HepG2 (cell line): ENCODE measurements around the gene ACER3. TPM values are rescaled to one million over a fixed set of nuclear protein-coding genes. Genes with fewer than 3 reads are reported as not detected.

Experiments used
- ATAC-seq: fragments of 200-7000 bp; cut with Tn5 transposase; 3 replicates; pipeline ENCODE4 v1.9.1; 2020; ENCODE audit warnings: mild to moderate bottlenecking, moderate library complexity
- BruUV-seq: library from RNA; stranded (reverse); fragments of 400-500 nt; replicated peaks from 2 replicates; lab custom pipeline; 2021; lab: Mats Ljungman, UMichigan
- CTCF ChIA-PET: fragments of 300-600 bp; formaldehyde crosslinking; extraction: SDS; loops from one replicate; lab custom pipeline; 2021; ENCODE audit warnings: low total read pairs, inconsistent platforms, low intra/inter-chr PET ratio; lab: Yijun Ruan, JAX
- POLR2A ChIA-PET: fragments of 350-600 bp; sonication (Branson Sonifier 250); formaldehyde crosslinking; loops from one replicate; lab custom pipeline; 2020; ENCODE audit warnings: antibody characterized with exemption, inconsistent platforms; lab: Yijun Ruan, JAX
- DNase-seq: peaks from one replicate; pipeline ENCODE4 v3.0.0-alpha.2; 2015; ENCODE audit warnings: low spot score
- FAIRE-seq: peaks from 3 replicates; lab custom pipeline; 2011; peaks lifted over from hg19 to GRCh38; lab: Jason Lieb, UNC
- H2AFZ ChIP-seq: one replicate; pipeline ENCODE4 v1.6.1; 2011; ENCODE audit warnings: low read length, inconsistent platforms
- H3K27ac ChIP-seq: fragments of 300-600 bp; 3 replicates; pipeline ENCODE4 v1.8.0; 2011; ENCODE audit warnings: mixed run types, mild to moderate bottlenecking, mixed read lengths, low read length, inconsistent platforms; ENCODE audit not compliant: insufficient read depth; ENCODE audit errors: extremely low read length
- H3K27me3 ChIP-seq, 2 experiments: fragments of 200-600 bp in 1 of 2; 2 replicates in 1 of 2; 3 replicates in 1 of 2; pipeline versions ENCODE4 v1.6.0 to v1.8.0; 2011; ENCODE audit warnings: low read length in 2 of 2, mild to moderate bottlenecking in 2 of 2, moderate library complexity in 2 of 2, inconsistent platforms in 1 of 2; ENCODE audit not compliant: insufficient read depth in 2 of 2, control insufficient read depth in 1 of 2
- H3K36me3 ChIP-seq, 2 experiments: fragments of 200-600 bp in 1 of 2; replicated peaks in 1 of 2; 2 replicates in 1 of 2; 3 replicates in 1 of 2; pipeline versions ENCODE4 v1.5.1 to v1.8.0; 2011; ENCODE audit warnings: low read length in 2 of 2, inconsistent platforms in 1 of 2; ENCODE audit not compliant: insufficient read depth in 2 of 2, control insufficient read depth in 1 of 2
- H3K4me1 ChIP-seq: 2 replicates; pipeline ENCODE4 v1.5.1; 2012; ENCODE audit warnings: low read length, inconsistent platforms; ENCODE audit not compliant: insufficient read depth
- H3K4me2 ChIP-seq: 2 replicates; pipeline ENCODE4 v1.6.0; 2011; ENCODE audit warnings: low read depth, low read length, inconsistent platforms
- H3K4me3 ChIP-seq, 3 experiments: fragments of 200-600 bp in 1 of 3; sonication (generic), shearing (Covaris generic) in 1 of 3; replicated peaks in 1 of 3; 2 replicates each; pipeline ENCODE4 v1.5.1; 2011 to 2016; ENCODE audit warnings: low read length in 3 of 3, inconsistent platforms in 2 of 3, low read depth in 2 of 3, mild to moderate bottlenecking in 2 of 3, control low read depth in 1 of 3, mixed read lengths in 1 of 3; ENCODE audit not compliant: insufficient read depth in 1 of 3
- H3K79me2 ChIP-seq: one replicate; pipeline ENCODE4 v1.6.1; 2011; ENCODE audit warnings: low read length, inconsistent platforms; ENCODE audit not compliant: insufficient read depth
- H3K9ac ChIP-seq: 2 replicates; pipeline ENCODE4 v1.6.0; 2011; ENCODE audit warnings: mild to moderate bottlenecking, low read depth, low read length, inconsistent platforms; ENCODE audit not compliant: insufficient read depth
- H3K9me3 ChIP-seq: 2 replicates; pipeline ENCODE4 v1.5.1; 2012; ENCODE audit warnings: mild to moderate bottlenecking, low read length
- H4K20me1 ChIP-seq: 2 replicates; pipeline ENCODE4 v1.6.0; 2011; ENCODE audit warnings: inconsistent platforms, mild to moderate bottlenecking, low read length, moderate library complexity; ENCODE audit not compliant: insufficient read depth
- CC2D1A ChIP-seq: sonication (generic); formaldehyde crosslinking; IDR thresholded peaks from 2 replicates; pipeline ENCODE4 v1.8.1; 2023; ENCODE audit warnings: mild to moderate bottlenecking, missing genetic modification reagents
- DNMT3B ChIP-seq: conservative IDR thresholded peaks from 2 replicates; pipeline ENCODE4 v1.6.1; 2016; ENCODE audit warnings: missing biosample characterization, control low read depth
- EEA1 ChIP-seq: sonication (generic); formaldehyde crosslinking; IDR thresholded peaks from 2 replicates; pipeline ENCODE4 v1.5.1; 2020; ENCODE audit warnings: mild to moderate bottlenecking, missing genetic modification reagents, borderline replicate concordance
- HOXA3 ChIP-seq: sonication (generic); formaldehyde crosslinking; IDR thresholded peaks from 2 replicates; pipeline ENCODE4 v1.5.0; 2020; ENCODE audit warnings: missing genetic modification reagents
- MED8 ChIP-seq: sonication (generic); formaldehyde crosslinking; IDR thresholded peaks from 2 replicates; pipeline ENCODE4 v1.8.1; 2023; ENCODE audit warnings: mild to moderate bottlenecking, missing genetic modification reagents; ENCODE audit not compliant: insufficient replicate concordance
- MTA3 ChIP-seq: sonication (generic); formaldehyde crosslinking; IDR thresholded peaks from 2 replicates; pipeline ENCODE4 v1.4.0; 2020; ENCODE audit warnings: missing genetic modification reagents
- NCOA2 ChIP-seq: sonication (generic); formaldehyde crosslinking; IDR thresholded peaks from 2 replicates; pipeline ENCODE4 v1.8.0; 2022; ENCODE audit warnings: inconsistent platforms
- PRDM10 ChIP-seq: sonication (generic); formaldehyde crosslinking; IDR thresholded peaks from 2 replicates; pipeline ENCODE4 v1.4.0; 2020; ENCODE audit warnings: low read depth, missing genetic modification reagents
- TEAD3 ChIP-seq: optimal IDR thresholded peaks from 2 replicates; pipeline ENCODE3; 2016; ENCODE audit warnings: borderline replicate concordance
- WIZ ChIP-seq: sonication (generic); formaldehyde crosslinking; IDR thresholded peaks from 2 replicates; pipeline ENCODE4 v1.5.1; 2020; ENCODE audit warnings: mild to moderate bottlenecking, missing genetic modification reagents
- ZNF510 ChIP-seq: sonication (generic); formaldehyde crosslinking; IDR thresholded peaks from 2 replicates; pipeline ENCODE4 v1.4.0; 2020; ENCODE audit warnings: low read depth, mild to moderate bottlenecking, missing genetic modification reagents
- ZNF576 ChIP-seq: sonication (generic); formaldehyde crosslinking; IDR thresholded peaks from 2 replicates; pipeline ENCODE4 v1.4.0; 2020; ENCODE audit warnings: mild to moderate bottlenecking, missing genetic modification reagents
- ZNF691 ChIP-seq: sonication (generic); formaldehyde crosslinking; IDR thresholded peaks from 2 replicates; pipeline ENCODE4 v1.4.0; 2020; ENCODE audit warnings: missing genetic modification reagents, low read depth, mild to moderate bottlenecking, borderline replicate concordance
- ZSCAN21 ChIP-seq: sonication (generic); formaldehyde crosslinking; IDR thresholded peaks from 2 replicates; pipeline ENCODE4 v1.8.0; 2022; ENCODE audit warnings: mild to moderate bottlenecking, missing genetic modification reagents, moderate library complexity, borderline replicate concordance
- WGBS: methylation state at CpG from one replicate; pipeline ENCODE4 v1.1.6; 2017; ENCODE audit warnings: low lambda C conversion rate; 5-methylcytosine and 5-hydroxymethylcytosine counted together
- in situ Hi-C: cut with HindIII; loops from 2 replicates; pipeline ENCODE4 v1.10.0; 2017; ENCODE audit warnings: low pct_unique_long_range_greater_than_20kb; ENCODE audit not compliant: extremely low pct_ligation_motif_present
- intact Hi-C: fragments of 100-400 bp; cut with micrococcal nuclease; formaldehyde crosslinking; loops from one replicate; pipeline ENCODE4 v1.10.0; 2022; ENCODE audit not compliant: unreplicated experiment
- polyA plus RNA-seq, 8 experiments: library from polyadenylated mRNA; depleted of rRNA in 3 of 8; stranded (reverse) in 7 of 8; unstranded in 1 of 8; fragments of >200 nt; fragmentation: Illumina TruSeq in 4 of 8; extraction: Trizol in 4 of 8; gene quantifications; 2 replicates each; pipeline versions ENCODE4 v1.2.1 to v1.2.3, GENCODE V29; 2011 to 2016; ENCODE audit warnings: low read depth in 4 of 8, missing spikeins in 1 of 8, mixed read lengths in 1 of 8; ENCODE audit not compliant: insufficient read depth in 1 of 8
- total RNA-seq, 5 experiments: library from RNA; depleted of rRNA; stranded (reverse); fragments of >200 nt; fragmentation: Illumina TruSeq; extraction: Trizol; gene quantifications; 2 replicates each; pipeline ENCODE4 v1.2.3, GENCODE V29; 2016; ENCODE audit warnings: low read depth in 1 of 5
- TF ChIP-seq, protein P1 (sequence below): sonication (generic); formaldehyde crosslinking; IDR thresholded peaks from 2 replicates; pipeline ENCODE4 v1.5.0; 2020; ENCODE audit warnings: missing genetic modification reagents
- TF ChIP-seq, protein P2 (sequence below): sonication (generic); formaldehyde crosslinking; IDR thresholded peaks from 2 replicates; pipeline ENCODE4 v1.8.0; 2022; ENCODE audit warnings: mild to moderate bottlenecking, missing genetic modification reagents

The ACER3 gene
- total and polyA plus RNA-seq, 2 of the 13 experiments (the other 11 are each of a cell fraction or from before 2014, with no cell fraction given) = 6.0 to 9.8 TPM

DNA sequence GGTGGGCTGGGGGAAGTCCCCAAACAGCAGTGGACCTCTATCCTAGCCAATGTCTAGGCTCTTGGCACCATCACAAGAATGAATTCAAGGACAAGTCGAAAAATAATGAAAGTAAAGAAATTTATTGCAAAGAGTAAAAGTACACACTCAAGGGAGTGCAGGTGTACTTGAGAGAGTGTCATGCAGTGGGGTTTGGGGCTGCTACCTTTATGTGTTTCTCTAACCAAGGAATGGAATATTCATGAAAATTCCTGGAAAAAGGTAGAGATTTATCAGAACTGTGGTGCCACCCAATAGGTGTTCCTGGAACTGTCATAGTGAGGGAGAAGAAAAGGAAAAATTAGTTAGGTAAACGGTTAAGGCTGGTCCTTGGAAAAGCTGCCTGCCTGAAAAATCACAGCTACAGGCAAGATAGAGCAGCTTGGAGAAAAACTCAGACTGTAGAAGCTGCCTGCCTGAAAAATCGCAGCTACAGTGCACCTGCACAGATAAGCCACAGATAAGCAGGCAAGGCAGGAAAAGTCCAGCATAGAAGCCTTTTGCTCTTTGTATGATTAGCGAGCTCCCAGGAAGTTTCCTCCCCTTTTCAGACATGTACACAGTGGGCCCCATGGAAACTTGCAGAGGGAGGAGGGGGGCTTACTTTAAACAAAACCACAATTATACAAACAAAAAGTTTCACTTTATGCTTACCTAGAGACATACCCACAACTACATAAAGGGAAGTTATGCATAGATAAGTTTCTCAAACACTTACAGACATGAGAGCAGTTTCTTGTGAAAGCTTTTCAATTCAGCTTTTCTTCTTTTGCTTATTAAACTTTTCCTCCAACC lies 102.1 kb downstream of the ACER3 start:
- Histone ChIP-seq H3K36me3 (no peaks in the 10 kb centered on the region), H3K27me3 (no peaks in the 10 kb centered on the region), H3K4me1 (peaks cover 20% of the 10 kb centered on the region), H3K4me3 (peak overlapping the region in 1 of 3 experiments; percentile 14; a peak in 1 of 6 replicates), H2AFZ (no peak overlapping the region), H3K79me2 (no peaks in the 10 kb centered on the region), H4K20me1 (0 out of 2 replicates have a peak, but pooled peaks cover 4% of the 10 kb centered on the region), H3K4me2 (peak overlapping the region; percentile 57), H3K27ac (peak overlapping the region; percentile 57), H3K9me3 (no peaks in the 10 kb centered on the region), H3K9ac (no peak overlapping the region; the same call in 1 of the 2 replicates)
- peak; percentile 100 for ATAC-seq
- whole genome bisulfite sequencing = 5% methylated on average over 3 of the region's 4 CpGs
- peak; percentile 95 for DNase-seq
- no TSS peak for BruUV-seq
- intact Hi-C loops = loop anchor here (1.0 kb wide), 1 partner anchor 42 kb away; no protein-coding TSS in a partner anchor
- in situ Hi-C loops = no loop called here
- POLR2A ChIA-PET = no interaction called here
- CTCF ChIA-PET = no interaction called here
- peak; percentile 95 for FAIRE-seq
- TF ChIP-seq PRDM10 (CRISPR knock-in tag) = no peak
- peak; percentile 61 for TF ChIP-seq TEAD3 (CRISPR knock-in tag)
- TF ChIP-seq WIZ = no peak
- TF ChIP-seq HOXA3 (CRISPR knock-in tag) = peak; percentile 16; the same call in 1 of the 2 replicates
- TF ChIP-seq, protein P1, sequence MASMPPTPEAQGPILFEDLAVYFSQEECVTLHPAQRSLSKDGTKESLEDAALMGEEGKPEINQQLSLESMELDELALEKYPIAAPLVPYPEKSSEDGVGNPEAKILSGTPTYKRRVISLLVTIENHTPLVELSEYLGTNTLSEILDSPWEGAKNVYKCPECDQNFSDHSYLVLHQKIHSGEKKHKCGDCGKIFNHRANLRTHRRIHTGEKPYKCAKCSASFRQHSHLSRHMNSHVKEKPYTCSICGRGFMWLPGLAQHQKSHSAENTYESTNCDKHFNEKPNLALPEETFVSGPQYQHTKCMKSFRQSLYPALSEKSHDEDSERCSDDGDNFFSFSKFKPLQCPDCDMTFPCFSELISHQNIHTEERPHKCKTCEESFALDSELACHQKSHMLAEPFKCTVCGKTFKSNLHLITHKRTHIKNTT (CRISPR knock-in tag) = no peak
- TF ChIP-seq ZNF691 (CRISPR knock-in tag) = no peak
- no peak for TF ChIP-seq ZNF576 (CRISPR knock-in tag)
- TF ChIP-seq ZSCAN21 (CRISPR knock-in tag) = no peak
- no peak for TF ChIP-seq ZNF510 (CRISPR knock-in tag)
- no peak for TF ChIP-seq MTA3 (CRISPR knock-in tag)
- TF ChIP-seq NCOA2 = peak; percentile 79
- no peak for TF ChIP-seq DNMT3B (CRISPR knock-in tag)
- TF ChIP-seq, protein P2, sequence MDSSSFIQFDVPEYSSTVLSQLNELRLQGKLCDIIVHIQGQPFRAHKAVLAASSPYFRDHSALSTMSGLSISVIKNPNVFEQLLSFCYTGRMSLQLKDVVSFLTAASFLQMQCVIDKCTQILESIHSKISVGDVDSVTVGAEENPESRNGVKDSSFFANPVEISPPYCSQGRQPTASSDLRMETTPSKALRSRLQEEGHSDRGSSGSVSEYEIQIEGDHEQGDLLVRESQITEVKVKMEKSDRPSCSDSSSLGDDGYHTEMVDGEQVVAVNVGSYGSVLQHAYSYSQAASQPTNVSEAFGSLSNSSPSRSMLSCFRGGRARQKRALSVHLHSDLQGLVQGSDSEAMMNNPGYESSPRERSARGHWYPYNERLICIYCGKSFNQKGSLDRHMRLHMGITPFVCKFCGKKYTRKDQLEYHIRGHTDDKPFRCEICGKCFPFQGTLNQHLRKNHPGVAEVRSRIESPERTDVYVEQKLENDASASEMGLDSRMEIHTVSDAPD (CRISPR knock-in tag) = no peak
- TF ChIP-seq MED8 (CRISPR knock-in tag) = peak; percentile 37
- no peak for TF ChIP-seq EEA1 (CRISPR knock-in tag)
- TF ChIP-seq CC2D1A (CRISPR knock-in tag) = no peak
